Neural progenitor cell (in vitro differentiated cells): ENCODE results near the gene DOCK9. TPM values are rescaled to one million over a fixed set of nuclear protein-coding genes. Genes with fewer than 3 reads are reported as not detected.

Source experiments
- DNase-seq: peaks from one replicate; pipeline ENCODE4 v3.0.0-alpha.2; 2016; ENCODE audit warnings: low spot score
- H2AFZ ChIP-seq: fragments of 200-600 bp; sonication (generic); replicated peaks from 2 replicates; pipeline ENCODE4 v1.6.1; 2016; ENCODE audit warnings: antibody characterized with exemption
- H3F3A ChIP-seq: fragments of 200-600 bp; sonication (generic); 2 replicates; pipeline ENCODE4 v1.6.1; 2016; ENCODE audit warnings: antibody characterized with exemption, low read depth
- H3K27ac ChIP-seq: fragments of 200-600 bp; sonication (generic); 2 replicates; pipeline ENCODE4 v1.5.1; 2016; ENCODE audit warnings: mild to moderate bottlenecking
- H3K27me3 ChIP-seq: fragments of 200-600 bp; sonication (generic); 2 replicates; pipeline ENCODE4 v1.6.1; 2016; ENCODE audit warnings: mild to moderate bottlenecking, moderate library complexity
- H3K36me3 ChIP-seq: fragments of 200-600 bp; sonication (generic); 2 replicates; pipeline ENCODE4 v1.5.1; 2016
- H3K4me1 ChIP-seq: fragments of 200-600 bp; sonication (generic); 2 replicates; pipeline ENCODE4 v1.6.1; 2016; ENCODE audit warnings: mixed run types
- H3K4me2 ChIP-seq: fragments of 200-600 bp; sonication (generic); 2 replicates; pipeline ENCODE4 v1.6.1; 2016
- H3K4me3 ChIP-seq: fragments of 200-600 bp; sonication (generic); 2 replicates; pipeline ENCODE4 v1.5.1; 2016
- H3K79me2 ChIP-seq: fragments of 200-600 bp; sonication (generic); 2 replicates; pipeline ENCODE4 v1.6.1; 2016; ENCODE audit warnings: low read depth
- H3K9ac ChIP-seq: fragments of 200-600 bp; sonication (generic); 2 replicates; pipeline ENCODE4 v1.6.1; 2016
- H3K9me3 ChIP-seq: fragments of 200-600 bp; sonication (generic); 2 replicates; pipeline ENCODE4 v1.5.1; 2016; ENCODE audit warnings: low read depth
- H4K20me1 ChIP-seq: fragments of 200-600 bp; sonication (generic); 2 replicates; pipeline ENCODE4 v1.6.1; 2016; ENCODE audit warnings: low read depth
- H3K27ac Mint-ChIP-seq: 3 replicates; pipeline ENCODE4 v1.8.0; 2021; ENCODE audit warnings: mixed read lengths
- H3K27me3 Mint-ChIP-seq: 2 replicates; pipeline ENCODE4 v1.8.0; 2022; ENCODE audit warnings: low read depth, mild to moderate bottlenecking, inconsistent platforms, moderate library complexity, mixed read lengths; ENCODE audit not compliant: insufficient read depth
- H3K36me3 Mint-ChIP-seq: 3 replicates; pipeline ENCODE4 v1.8.0; 2021; ENCODE audit warnings: mixed read lengths
- H3K4me1 Mint-ChIP-seq: 3 replicates; pipeline ENCODE4 v1.8.0; 2021; ENCODE audit warnings: mixed read lengths
- H3K4me3 Mint-ChIP-seq: 3 replicates; pipeline ENCODE4 v1.8.0; 2021; ENCODE audit warnings: mild to moderate bottlenecking, moderate library complexity, mixed read lengths
- H3K9me3 Mint-ChIP-seq: 3 replicates; pipeline ENCODE4 v1.8.0; 2020; ENCODE audit warnings: mixed read lengths
- EZH2 ChIP-seq: fragments of 200-600 bp; sonication (generic); IDR thresholded peaks from 2 replicates; pipeline ENCODE4 v1.6.1; 2017; ENCODE audit warnings: antibody characterized with exemption, mild to moderate bottlenecking, moderate library complexity
- EZH2phosphoT487 ChIP-seq: fragments of 200-600 bp; sonication (generic); IDR thresholded peaks from 2 replicates; pipeline ENCODE4 v1.6.1; 2017; ENCODE audit warnings: antibody characterized with exemption
- total RNA-seq: library from RNA; depleted of rRNA; stranded (reverse); fragments of >200 nt; gene quantifications from 2 replicates; pipeline ENCODE4 v1.2.3, GENCODE V29; 2015; ENCODE audit warnings: low replicate concordance
- TF ChIP-seq, protein P1 (sequence below): fragments of 200-600 bp; sonication (generic); IDR thresholded peaks from 2 replicates; pipeline ENCODE4 v1.5.1; 2017; ENCODE audit warnings: antibody characterized with exemption, mild to moderate bottlenecking

DOCK9 gene
- total RNA-seq, 1 donor from 2014 or later, result 16.6 TPM

DNA sequence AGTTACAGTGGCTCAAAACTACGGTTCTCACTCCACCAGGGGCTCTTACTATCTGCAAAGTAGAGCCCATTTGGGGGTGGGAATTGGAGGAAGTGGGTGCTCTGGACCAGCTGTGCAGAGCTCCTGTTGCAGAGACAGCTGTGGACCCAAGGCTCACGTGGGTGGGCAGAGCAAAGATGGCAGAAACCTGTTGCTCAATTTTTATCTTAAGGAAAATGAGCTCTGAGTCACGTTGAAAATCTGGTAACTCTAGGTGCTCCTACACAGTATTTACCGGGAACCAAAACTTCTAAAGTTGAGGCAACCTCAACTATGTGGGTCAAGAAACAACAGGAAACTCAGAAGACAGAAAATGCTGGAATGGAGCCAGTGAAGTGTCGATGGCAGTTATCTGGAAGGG, 195.2 kb downstream of the DOCK9 start:
- no peaks in the 10 kb centered on the region for H3K4me1 ChIP-seq
- no peaks in the 10 kb centered on the region for H4K20me1 ChIP-seq
- Mint-ChIP-seq H3K27ac (no peak overlapping the region), H3K9me3 (no peaks in the 10 kb centered on the region), H3K36me3 (no peaks in the 10 kb centered on the region), H3K27me3 (peaks cover 3% of the 10 kb centered on the region), H3K4me3 (no peak overlapping the region), H3K4me1 (no peaks in the 10 kb centered on the region)
- H3K27ac ChIP-seq, result no peak overlapping the region
- no peaks in the 10 kb centered on the region for H3F3A ChIP-seq
- H3K27me3 ChIP-seq, result no peaks in the 10 kb centered on the region
- no peaks in the 10 kb centered on the region for H3K79me2 ChIP-seq
- no peak overlapping the region for H3K9ac ChIP-seq
- no peak overlapping the region for H3K4me2 ChIP-seq
- no peak overlapping the region for H2AFZ ChIP-seq
- no peaks in the 10 kb centered on the region for H3K36me3 ChIP-seq
- H3K4me3 ChIP-seq, result no peak overlapping the region
- TF ChIP-seq, protein P1, sequence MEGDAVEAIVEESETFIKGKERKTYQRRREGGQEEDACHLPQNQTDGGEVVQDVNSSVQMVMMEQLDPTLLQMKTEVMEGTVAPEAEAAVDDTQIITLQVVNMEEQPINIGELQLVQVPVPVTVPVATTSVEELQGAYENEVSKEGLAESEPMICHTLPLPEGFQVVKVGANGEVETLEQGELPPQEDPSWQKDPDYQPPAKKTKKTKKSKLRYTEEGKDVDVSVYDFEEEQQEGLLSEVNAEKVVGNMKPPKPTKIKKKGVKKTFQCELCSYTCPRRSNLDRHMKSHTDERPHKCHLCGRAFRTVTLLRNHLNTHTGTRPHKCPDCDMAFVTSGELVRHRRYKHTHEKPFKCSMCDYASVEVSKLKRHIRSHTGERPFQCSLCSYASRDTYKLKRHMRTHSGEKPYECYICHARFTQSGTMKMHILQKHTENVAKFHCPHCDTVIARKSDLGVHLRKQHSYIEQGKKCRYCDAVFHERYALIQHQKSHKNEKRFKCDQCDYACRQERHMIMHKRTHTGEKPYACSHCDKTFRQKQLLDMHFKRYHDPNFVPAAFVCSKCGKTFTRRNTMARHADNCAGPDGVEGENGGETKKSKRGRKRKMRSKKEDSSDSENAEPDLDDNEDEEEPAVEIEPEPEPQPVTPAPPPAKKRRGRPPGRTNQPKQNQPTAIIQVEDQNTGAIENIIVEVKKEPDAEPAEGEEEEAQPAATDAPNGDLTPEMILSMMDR, result no peak
- no peak for TF ChIP-seq EZH2phosphoT487
- TF ChIP-seq EZH2, result no peak
- DNase-seq, result no peak
- no peaks in the 10 kb centered on the region for H3K9me3 ChIP-seq

DNA sequence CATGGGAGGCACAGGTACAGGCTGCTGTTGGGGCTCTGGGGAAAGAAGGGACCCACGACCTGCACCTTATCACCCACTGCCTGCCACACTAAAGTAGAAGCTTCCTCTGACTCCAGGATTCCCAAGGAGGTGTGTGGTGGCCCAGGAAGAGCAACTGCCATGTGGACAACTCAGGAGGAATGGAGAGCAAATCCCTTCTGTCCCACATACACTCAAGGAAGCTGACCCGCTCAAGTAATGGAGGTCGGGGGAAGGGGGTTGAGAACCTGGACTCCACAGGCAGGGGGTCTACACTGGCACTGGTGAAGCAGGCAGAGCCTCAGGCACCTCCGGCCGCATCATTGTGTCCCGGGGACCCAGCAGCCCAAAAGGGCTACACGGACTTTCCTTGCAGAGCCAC, 196.0 kb downstream of the DOCK9 start:
- Histone ChIP-seq H3K36me3 (no peaks in the 10 kb centered on the region), H3K9ac (no peak overlapping the region), H2AFZ (no peak overlapping the region), H3K27me3 (no peaks in the 10 kb centered on the region), H3K79me2 (no peaks in the 10 kb centered on the region), H4K20me1 (no peaks in the 10 kb centered on the region), H3K27ac (no peak overlapping the region), H3K4me2 (no peak overlapping the region), H3K9me3 (no peaks in the 10 kb centered on the region), H3F3A (no peaks in the 10 kb centered on the region), H3K4me1 (no peaks in the 10 kb centered on the region), H3K4me3 (no peak overlapping the region)
- TF ChIP-seq, protein P1, result no peak
- TF ChIP-seq EZH2phosphoT487 (no peak), EZH2 (no peak)
- Mint-ChIP-seq H3K4me3 (no peak overlapping the region), H3K4me1 (no peaks in the 10 kb centered on the region), H3K36me3 (no peaks in the 10 kb centered on the region), H3K9me3 (no peaks in the 10 kb centered on the region), H3K27me3 (peaks cover 3% of the 10 kb centered on the region), H3K27ac (no peak overlapping the region)
- DNase-seq, result no peak

DNA sequence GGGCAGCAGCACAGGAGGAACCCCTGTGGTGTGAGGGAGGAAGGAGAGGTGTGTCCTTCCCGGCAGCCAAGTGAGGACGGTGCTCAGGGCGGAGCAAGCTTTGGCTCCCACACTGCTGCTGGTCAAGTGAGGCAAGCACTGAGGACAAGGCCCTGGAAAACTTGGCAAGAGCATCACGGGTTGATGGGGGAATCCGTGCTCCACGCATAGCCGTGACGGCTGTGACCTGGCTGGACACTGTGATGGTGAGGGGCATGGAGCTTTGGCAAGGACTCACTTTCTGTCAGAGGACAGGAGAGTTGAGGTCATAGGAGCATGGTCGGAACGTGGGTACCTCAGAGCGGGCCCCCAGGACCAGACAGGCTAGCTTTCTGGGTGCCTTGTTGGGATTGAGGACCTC, 196.4 kb downstream of the DOCK9 start:
- no peaks in the 10 kb centered on the region for H3K9me3 ChIP-seq
- no peaks in the 10 kb centered on the region for H3K36me3 Mint-ChIP-seq
- no peak overlapping the region for H3K27ac Mint-ChIP-seq
- H3K4me1 ChIP-seq, result no peaks in the 10 kb centered on the region
- no peak for DNase-seq
- no peaks in the 10 kb centered on the region for H3K27me3 ChIP-seq
- H3K4me3 Mint-ChIP-seq, result no peak overlapping the region
- H3K4me1 Mint-ChIP-seq, result no peaks in the 10 kb centered on the region
- H3F3A ChIP-seq, result no peaks in the 10 kb centered on the region
- no peak overlapping the region for H3K27ac ChIP-seq
- no peak overlapping the region for H3K9ac ChIP-seq
- H3K4me3 ChIP-seq, result no peak overlapping the region
- H3K9me3 Mint-ChIP-seq, result no peaks in the 10 kb centered on the region
- H3K79me2 ChIP-seq, result no peaks in the 10 kb centered on the region
- no peaks in the 10 kb centered on the region for H3K36me3 ChIP-seq
- no peaks in the 10 kb centered on the region for H4K20me1 ChIP-seq
- H3K4me2 ChIP-seq, result no peak overlapping the region
- TF ChIP-seq, protein P1, result no peak
- no peak for TF ChIP-seq EZH2phosphoT487
- TF ChIP-seq EZH2, result no peak
- H2AFZ ChIP-seq, result no peak overlapping the region
- peaks cover 3% of the 10 kb centered on the region for H3K27me3 Mint-ChIP-seq

DNA sequence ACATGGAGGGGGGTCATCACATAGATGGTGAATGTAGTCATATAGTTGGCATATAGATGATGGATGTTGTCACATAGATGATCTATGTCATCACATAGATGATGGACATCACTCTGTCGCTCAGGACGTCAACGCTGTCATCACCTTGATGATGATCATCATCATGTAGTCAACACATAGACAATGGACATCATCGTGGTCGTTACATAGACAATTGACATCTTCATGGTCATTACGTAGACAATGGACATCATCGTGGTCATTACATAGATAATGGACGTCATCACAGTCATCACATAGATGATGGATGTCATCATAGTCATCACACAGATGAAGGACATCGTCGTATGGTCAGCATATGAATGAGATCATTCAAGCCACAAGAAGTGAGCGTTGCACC, 196.8 kb downstream of the DOCK9 start:
- H3K27me3 ChIP-seq, result no peaks in the 10 kb centered on the region
- Mint-ChIP-seq H3K9me3 (no peaks in the 10 kb centered on the region), H3K4me3 (no peak overlapping the region), H3K36me3 (no peaks in the 10 kb centered on the region), H3K27me3 (peaks cover 3% of the 10 kb centered on the region), H3K27ac (no peak overlapping the region), H3K4me1 (no peaks in the 10 kb centered on the region)
- DNase-seq, result no peak
- no peaks in the 10 kb centered on the region for H4K20me1 ChIP-seq
- no peaks in the 10 kb centered on the region for H3K36me3 ChIP-seq
- no peaks in the 10 kb centered on the region for H3K4me1 ChIP-seq
- no peak for TF ChIP-seq EZH2phosphoT487
- TF ChIP-seq EZH2, result no peak
- TF ChIP-seq, protein P1, result no peak
- no peaks in the 10 kb centered on the region for H3F3A ChIP-seq
- no peak overlapping the region for H3K4me3 ChIP-seq
- H2AFZ ChIP-seq, result no peak overlapping the region
- no peak overlapping the region for H3K9ac ChIP-seq
- no peak overlapping the region for H3K27ac ChIP-seq
- H3K9me3 ChIP-seq, result no peaks in the 10 kb centered on the region
- H3K79me2 ChIP-seq, result no peaks in the 10 kb centered on the region
- H3K4me2 ChIP-seq, result no peak overlapping the region
